Caco-2 (cell line): ENCODE results near the gene CACNA1I. TPM values are rescaled to one million over a fixed set of nuclear protein-coding genes. Genes with fewer than 3 reads are reported as not detected.
A peak's percentile ranks its signal among the peaks of the same experiment; 100 is the strongest.

Experiments
- BruUV-seq: library from RNA; stranded (reverse); fragments of 400-500 nt; replicated peaks from 2 replicates; lab custom pipeline; 2021; lab: Mats Ljungman, UMichigan
- CTCF ChIA-PET: fragments of 300-600 bp; sonication (Branson Sonifier 250); formaldehyde crosslinking; loops from one replicate; lab custom pipeline; 2022; ENCODE audit warnings: antibody characterized with exemption; lab: Charles Lee
- POLR2A ChIA-PET: fragments of 300-600 bp; sonication (Branson Sonifier 250); formaldehyde crosslinking; loops from one replicate; lab custom pipeline; 2022; ENCODE audit warnings: antibody characterized with exemption; lab: Charles Lee
- DNase-seq, 2 experiments: peaks; one replicate each; pipeline versions ENCODE4 v3.0.0 to v3.0.0-alpha.2; 2020 to 2022
- H3K27me3 ChIP-seq: replicated peaks from 2 replicates; pipeline ENCODE4 v1.6.0; 2011; ENCODE audit warnings: low read length; ENCODE audit not compliant: control insufficient read depth, insufficient read depth
- H3K36me3 ChIP-seq: 2 replicates; pipeline ENCODE4 v1.5.1; 2011; ENCODE audit warnings: low read length; ENCODE audit not compliant: control insufficient read depth, insufficient read depth
- H3K4me1 ChIP-seq: fragments of 250-450 bp; sonication (Bioruptor Pico); 2 replicates; pipeline ENCODE4 v1.5.1; 2020; ENCODE audit warnings: mild to moderate bottlenecking
- H3K4me3 ChIP-seq: 2 replicates; pipeline ENCODE4 v1.5.1; 2011; ENCODE audit warnings: low read depth, mild to moderate bottlenecking, control low read depth, low read length
- H3K9me3 ChIP-seq: fragments of 250-450 bp; sonication (Bioruptor Pico); 2 replicates; pipeline ENCODE4 v1.5.1; 2020; ENCODE audit warnings: mild to moderate bottlenecking, moderate library complexity
- H3K27ac Mint-ChIP-seq: one replicate; pipeline ENCODE4 v1.8.0; 2022; ENCODE audit warnings: mixed read lengths; ENCODE audit not compliant: unreplicated experiment
- H3K27me3 Mint-ChIP-seq: one replicate; pipeline ENCODE4 v1.8.0; 2022; ENCODE audit warnings: mixed read lengths; ENCODE audit not compliant: insufficient read depth, unreplicated experiment
- H3K36me3 Mint-ChIP-seq: one replicate; pipeline ENCODE4 v1.8.0; 2022; ENCODE audit warnings: mild to moderate bottlenecking, mixed read lengths; ENCODE audit not compliant: insufficient read depth, unreplicated experiment
- H3K4me1 Mint-ChIP-seq: one replicate; pipeline ENCODE4 v1.8.0; 2022; ENCODE audit warnings: low read depth, mixed read lengths; ENCODE audit not compliant: unreplicated experiment
- H3K4me3 Mint-ChIP-seq: one replicate; pipeline ENCODE4 v1.8.0; 2022; ENCODE audit warnings: mild to moderate bottlenecking, moderate library complexity, mixed read lengths; ENCODE audit not compliant: unreplicated experiment
- H3K9me3 Mint-ChIP-seq: one replicate; pipeline ENCODE4 v1.8.0; 2022; ENCODE audit warnings: mixed read lengths; ENCODE audit not compliant: unreplicated experiment
- CTCF ChIP-seq, 2 experiments: fragments of 200-600 bp in 1 of 2; IDR thresholded peaks; 1 replicate in 1 of 2; 2 replicates in 1 of 2; pipeline versions ENCODE4 v1.5.1 to v1.8.0; 2011 to 2022; ENCODE audit warnings: antibody characterized with exemption in 1 of 2, control low read depth in 1 of 2, inconsistent platforms in 1 of 2, low read depth in 1 of 2, low read length in 1 of 2, mild to moderate bottlenecking in 1 of 2, moderate library complexity in 1 of 2; ENCODE audit not compliant: insufficient read depth in 1 of 2, severe bottlenecking in 1 of 2, unreplicated experiment in 1 of 2
- intact Hi-C: fragments of 100-400 bp; cut with micrococcal nuclease; formaldehyde crosslinking; loops from one replicate; pipeline ENCODE4 v1.10.0; 2022; ENCODE audit not compliant: unreplicated experiment
- total RNA-seq: library from RNA; stranded (reverse); gene quantifications from 2 replicates; pipeline ENCODE4 v1.2.3, GENCODE V29; 2022

CACNA1I gene
- total RNA-seq, 1 experiment from 2014 or later = not detected

GRCh38 chr22:39527481-39527961, 43.0 kb upstream of the CACNA1I start:
- ChIA-PET CTCF (no interaction called here), POLR2A (no interaction called here)
- no peak for TF ChIP-seq CTCF (IDR thresholded peaks at IDR 0.05; ENCODE audit: insufficient read depth in 1 of 2, low read depth in 1 of 2, low read length in 1 of 2, severe bottlenecking in 1 of 2, unreplicated experiment in 1 of 2)
- peaks cover 9% of the 10 kb centered on the region for H3K36me3 ChIP-seq
- Mint-ChIP-seq H3K4me3 (peak overlapping the region; percentile 26), H3K36me3 (peaks cover 99% of the 10 kb centered on the region), H3K27me3 (no peaks in the 10 kb centered on the region), H3K9me3 (no peaks in the 10 kb centered on the region), H3K27ac (peak overlapping the region; percentile 77), H3K4me1 (peaks cover 51% of the 10 kb centered on the region)
- peak; percentile 79 to 80 for DNase-seq
- no peaks in the 10 kb centered on the region for H3K27me3 ChIP-seq
- BruUV-seq = no TSS peak
- intact Hi-C loops = loop anchor here (5.0 to 10.0 kb wide), 2 partner anchors 183 to 210 kb away; partner anchors contain the start of genes RPL3 and SYNGR1
- H3K4me3 ChIP-seq = no peak overlapping the region
- no peaks in the 10 kb centered on the region for H3K9me3 ChIP-seq
- H3K4me1 ChIP-seq = peaks cover 43% of the 10 kb centered on the region

GRCh38 chr22:39528080-39528661, 42.4 kb upstream of the CACNA1I start:
- Mint-ChIP-seq H3K27ac (peak overlapping the region; percentile 77), H3K4me1 (peaks cover 50% of the 10 kb centered on the region), H3K9me3 (no peaks in the 10 kb centered on the region), H3K4me3 (peak overlapping the region; percentile 53), H3K36me3 (peaks cover 97% of the 10 kb centered on the region), H3K27me3 (no peaks in the 10 kb centered on the region)
- intact Hi-C loops = loop anchor here (5.0 to 10.0 kb wide), 2 partner anchors 183 to 211 kb away; partner anchors contain the start of genes RPL3 and SYNGR1
- no TSS peak for BruUV-seq
- Histone ChIP-seq H3K4me1 (peaks cover 37% of the 10 kb centered on the region), H3K36me3 (peaks cover 6% of the 10 kb centered on the region), H3K4me3 (no peak overlapping the region), H3K27me3 (no peaks in the 10 kb centered on the region), H3K9me3 (no peaks in the 10 kb centered on the region)
- DNase-seq = peak in 1 of 2 experiments; percentile 21
- CTCF ChIA-PET = interaction anchor here (0.6 to 1.4 kb wide), 7 partner anchors 8 to 508 kb away, joined by 3 to 36 read pairs (median 8); partner anchors contain the start of genes ATF4, MIEF1 and TAB1
- POLR2A ChIA-PET = interaction anchor here (0.9 to 1.4 kb wide), 3 partner anchors 8 to 209 kb away, joined by 3 to 40 read pairs (median 8); partner anchors contain the start of genes ATF4 and RPL3
- TF ChIP-seq CTCF (IDR thresholded peaks at IDR 0.05; ENCODE audit: insufficient read depth in 1 of 2, low read depth in 1 of 2, low read length in 1 of 2, severe bottlenecking in 1 of 2, unreplicated experiment in 1 of 2) = no peak

- Histone ChIP-seq H3K4me1 (peaks cover 37% of the 10 kb centered on the region), H3K4me3 (no peak overlapping the region), H3K27me3 (no peaks in the 10 kb centered on the region), H3K36me3 (peaks cover 6% of the 10 kb centered on the region), H3K9me3 (no peaks in the 10 kb centered on the region)
- CTCF ChIA-PET = interaction anchor here (0.6 to 1.7 kb wide), 27 partner anchors 9 to 515 kb away, joined by 3 to 36 read pairs (median 4); partner anchors contain the start of genes ATF4, MIEF1 and TAB1
- peak; percentile 94 to 98 for TF ChIP-seq CTCF (IDR thresholded peaks at IDR 0.05; ENCODE audit: insufficient read depth in 1 of 2, low read depth in 1 of 2, low read length in 1 of 2, severe bottlenecking in 1 of 2, unreplicated experiment in 1 of 2)
- peak; percentile 93 to 94 for DNase-seq
- peaks cover 50% of the 10 kb centered on the region for H3K4me1 Mint-ChIP-seq
- H3K27me3 Mint-ChIP-seq = no peaks in the 10 kb centered on the region
- no TSS peak for BruUV-seq
- H3K4me3 Mint-ChIP-seq = peak overlapping the region; percentile 53
- peak overlapping the region; percentile 77 for H3K27ac Mint-ChIP-seq
- intact Hi-C loops = loop anchor here (1.0 to 10.0 kb wide), 3 partner anchors 67 to 212 kb away; partner anchors contain the start of genes RPL3 and SYNGR1
- H3K36me3 Mint-ChIP-seq = peaks cover 90% of the 10 kb centered on the region
- H3K9me3 Mint-ChIP-seq = no peaks in the 10 kb centered on the region
- POLR2A ChIA-PET = interaction anchor here (0.6 to 1.4 kb wide), 9 partner anchors 9 to 515 kb away, joined by 3 to 40 read pairs (median 3); partner anchors contain the start of genes ATF4, MIEF1, RPL3 and TAB1
Measured at GRCh38 chr22:39528681-39529486, 41.7 kb upstream of the CACNA1I start.
